ENCODE measurements around the gene CTU1. TPM values are rescaled to one million over a fixed set of nuclear protein-coding genes. Genes with fewer than 3 reads are reported as not detected.

The CTU1 gene
- total RNA-seq, 1 experiment from 2014 or later, result 8.6 TPM

DNA sequence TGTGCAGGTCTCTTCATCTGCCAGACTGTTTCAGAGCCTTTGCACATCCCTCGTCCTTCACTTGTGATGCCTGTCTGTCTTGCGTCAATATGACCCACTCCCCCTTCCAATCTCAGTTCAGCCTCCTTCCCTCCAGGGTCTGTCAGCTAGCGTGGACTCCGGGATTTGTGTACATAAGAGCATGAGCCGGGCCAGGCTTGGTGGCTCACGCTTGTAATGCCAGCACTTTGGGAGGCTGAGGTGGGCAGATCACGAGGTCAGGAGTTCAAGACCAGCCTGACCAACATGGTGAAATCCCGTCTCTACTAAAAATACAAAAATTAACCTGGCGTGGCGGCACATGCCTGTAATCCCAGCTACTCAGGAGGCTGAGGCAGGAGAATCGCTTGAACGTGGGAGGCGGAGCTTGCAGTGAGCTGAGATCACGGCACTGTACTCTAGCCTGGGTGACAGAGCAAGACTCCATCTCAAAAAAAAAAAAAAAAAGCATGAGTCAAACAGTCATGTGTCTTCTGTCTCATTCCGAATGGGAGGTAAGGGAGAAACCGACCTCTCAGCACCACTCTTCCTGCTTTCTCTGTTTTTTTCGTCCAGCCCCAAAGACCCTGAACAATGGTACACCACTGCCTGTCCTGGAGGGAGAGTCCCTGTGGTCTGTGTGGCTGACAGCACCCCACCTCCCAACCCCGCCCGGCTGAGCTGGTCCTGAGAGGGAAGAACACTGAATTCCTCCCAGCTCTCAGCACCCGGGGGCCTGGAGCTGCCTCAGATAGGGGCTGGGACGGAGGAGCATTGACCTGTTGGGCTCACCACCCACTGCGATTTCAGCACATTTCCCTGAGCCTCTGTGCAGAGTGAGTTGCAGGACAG, 14.1 kb upstream of the CTU1 start (continued):
- no peak for TF ChIP-seq ZBTB21 (CRISPR knock-in tag; IDR thresholded peaks at IDR 0.05; ENCODE audit: borderline replicate concordance)
- no peak for TF ChIP-seq JUN (CRISPR knock-in tag; IDR thresholded peaks at IDR 0.05)
- TF ChIP-seq, protein P1, sequence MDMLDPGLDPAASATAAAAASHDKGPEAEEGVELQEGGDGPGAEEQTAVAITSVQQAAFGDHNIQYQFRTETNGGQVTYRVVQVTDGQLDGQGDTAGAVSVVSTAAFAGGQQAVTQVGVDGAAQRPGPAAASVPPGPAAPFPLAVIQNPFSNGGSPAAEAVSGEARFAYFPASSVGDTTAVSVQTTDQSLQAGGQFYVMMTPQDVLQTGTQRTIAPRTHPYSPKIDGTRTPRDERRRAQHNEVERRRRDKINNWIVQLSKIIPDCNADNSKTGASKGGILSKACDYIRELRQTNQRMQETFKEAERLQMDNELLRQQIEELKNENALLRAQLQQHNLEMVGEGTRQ (CRISPR knock-in tag; IDR thresholded peaks at IDR 0.05), result no peak
- TF ChIP-seq, protein P2, sequence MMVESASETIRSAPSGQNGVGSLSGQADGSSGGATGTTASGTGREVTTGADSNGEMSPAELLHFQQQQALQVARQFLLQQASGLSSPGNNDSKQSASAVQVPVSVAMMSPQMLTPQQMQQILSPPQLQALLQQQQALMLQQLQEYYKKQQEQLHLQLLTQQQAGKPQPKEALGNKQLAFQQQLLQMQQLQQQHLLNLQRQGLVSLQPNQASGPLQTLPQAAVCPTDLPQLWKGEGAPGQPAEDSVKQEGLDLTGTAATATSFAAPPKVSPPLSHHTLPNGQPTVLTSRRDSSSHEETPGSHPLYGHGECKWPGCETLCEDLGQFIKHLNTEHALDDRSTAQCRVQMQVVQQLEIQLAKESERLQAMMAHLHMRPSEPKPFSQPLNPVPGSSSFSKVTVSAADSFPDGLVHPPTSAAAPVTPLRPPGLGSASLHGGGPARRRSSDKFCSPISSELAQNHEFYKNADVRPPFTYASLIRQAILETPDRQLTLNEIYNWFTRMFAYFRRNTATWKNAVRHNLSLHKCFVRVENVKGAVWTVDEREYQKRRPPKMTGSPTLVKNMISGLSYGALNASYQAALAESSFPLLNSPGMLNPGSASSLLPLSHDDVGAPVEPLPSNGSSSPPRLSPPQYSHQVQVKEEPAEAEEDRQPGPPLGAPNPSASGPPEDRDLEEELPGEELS (CRISPR knock-in tag; IDR thresholded peaks at IDR 0.05), result no peak
- TF ChIP-seq ZNF219 (CRISPR knock-in tag; IDR thresholded peaks at IDR 0.05; ENCODE audit: borderline replicate concordance), result no peak

DNA sequence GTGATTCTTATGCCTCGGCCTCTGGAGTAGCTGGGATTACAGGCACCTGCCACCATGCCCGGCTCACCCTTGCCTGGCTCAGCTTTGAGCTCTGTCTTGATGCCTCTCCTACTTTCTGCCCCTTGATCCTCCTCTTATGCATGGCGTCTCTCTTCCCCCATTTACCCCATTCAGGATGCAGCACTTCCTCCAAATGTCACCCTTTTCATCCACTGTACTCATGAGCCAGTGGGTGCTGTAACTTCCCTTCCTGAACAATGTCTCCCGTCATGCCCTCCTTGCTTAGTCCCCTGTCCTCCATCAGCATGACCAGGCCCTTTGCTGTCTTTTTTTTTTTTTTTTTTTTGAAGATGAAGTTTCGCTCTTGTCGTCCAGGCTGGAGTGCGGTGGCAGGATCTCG, 13.0 kb upstream of the CTU1 start:
- ATAC-seq, result no peak
- TF ChIP-seq SMAD3 (CRISPR knock-in tag; IDR thresholded peaks at IDR 0.05; ENCODE audit: borderline replicate concordance) (no peak), SP1 (CRISPR knock-in tag; conservative IDR thresholded peaks at IDR 0.05) (no peak), ZNF121 (CRISPR knock-in tag; IDR thresholded peaks at IDR 0.05) (no peak), NR2C2 (CRISPR knock-in tag; IDR thresholded peaks at IDR 0.05) (no peak), ZNF396 (CRISPR knock-in tag; IDR thresholded peaks at IDR 0.05; ENCODE audit: borderline replicate concordance) (no peak), SMAD4 (CRISPR knock-in tag; IDR thresholded peaks at IDR 0.05) (no peak), KAT7 (CRISPR knock-in tag; IDR thresholded peaks at IDR 0.05; ENCODE audit: borderline replicate concordance) (no peak)
- TF ChIP-seq, protein P3, sequence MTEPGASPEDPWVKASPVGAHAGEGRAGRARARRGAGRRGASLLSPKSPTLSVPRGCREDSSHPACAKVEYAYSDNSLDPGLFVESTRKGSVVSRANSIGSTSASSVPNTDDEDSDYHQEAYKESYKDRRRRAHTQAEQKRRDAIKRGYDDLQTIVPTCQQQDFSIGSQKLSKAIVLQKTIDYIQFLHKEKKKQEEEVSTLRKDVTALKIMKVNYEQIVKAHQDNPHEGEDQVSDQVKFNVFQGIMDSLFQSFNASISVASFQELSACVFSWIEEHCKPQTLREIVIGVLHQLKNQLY (CRISPR knock-in tag; IDR thresholded peaks at IDR 0.05), result no peak
- TF ChIP-seq, protein P2 (CRISPR knock-in tag; IDR thresholded peaks at IDR 0.05), result no peak
- TF ChIP-seq, protein P4, sequence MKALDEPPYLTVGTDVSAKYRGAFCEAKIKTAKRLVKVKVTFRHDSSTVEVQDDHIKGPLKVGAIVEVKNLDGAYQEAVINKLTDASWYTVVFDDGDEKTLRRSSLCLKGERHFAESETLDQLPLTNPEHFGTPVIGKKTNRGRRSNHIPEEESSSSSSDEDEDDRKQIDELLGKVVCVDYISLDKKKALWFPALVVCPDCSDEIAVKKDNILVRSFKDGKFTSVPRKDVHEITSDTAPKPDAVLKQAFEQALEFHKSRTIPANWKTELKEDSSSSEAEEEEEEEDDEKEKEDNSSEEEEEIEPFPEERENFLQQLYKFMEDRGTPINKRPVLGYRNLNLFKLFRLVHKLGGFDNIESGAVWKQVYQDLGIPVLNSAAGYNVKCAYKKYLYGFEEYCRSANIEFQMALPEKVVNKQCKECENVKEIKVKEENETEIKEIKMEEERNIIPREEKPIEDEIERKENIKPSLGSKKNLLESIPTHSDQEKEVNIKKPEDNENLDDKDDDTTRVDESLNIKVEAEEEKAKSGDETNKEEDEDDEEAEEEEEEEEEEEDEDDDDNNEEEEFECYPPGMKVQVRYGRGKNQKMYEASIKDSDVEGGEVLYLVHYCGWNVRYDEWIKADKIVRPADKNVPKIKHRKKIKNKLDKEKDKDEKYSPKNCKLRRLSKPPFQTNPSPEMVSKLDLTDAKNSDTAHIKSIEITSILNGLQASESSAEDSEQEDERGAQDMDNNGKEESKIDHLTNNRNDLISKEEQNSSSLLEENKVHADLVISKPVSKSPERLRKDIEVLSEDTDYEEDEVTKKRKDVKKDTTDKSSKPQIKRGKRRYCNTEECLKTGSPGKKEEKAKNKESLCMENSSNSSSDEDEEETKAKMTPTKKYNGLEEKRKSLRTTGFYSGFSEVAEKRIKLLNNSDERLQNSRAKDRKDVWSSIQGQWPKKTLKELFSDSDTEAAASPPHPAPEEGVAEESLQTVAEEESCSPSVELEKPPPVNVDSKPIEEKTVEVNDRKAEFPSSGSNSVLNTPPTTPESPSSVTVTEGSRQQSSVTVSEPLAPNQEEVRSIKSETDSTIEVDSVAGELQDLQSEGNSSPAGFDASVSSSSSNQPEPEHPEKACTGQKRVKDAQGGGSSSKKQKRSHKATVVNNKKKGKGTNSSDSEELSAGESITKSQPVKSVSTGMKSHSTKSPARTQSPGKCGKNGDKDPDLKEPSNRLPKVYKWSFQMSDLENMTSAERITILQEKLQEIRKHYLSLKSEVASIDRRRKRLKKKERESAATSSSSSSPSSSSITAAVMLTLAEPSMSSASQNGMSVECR (CRISPR knock-in tag; IDR thresholded peaks at IDR 0.05; ENCODE audit: borderline replicate concordance), result no peak
- TF ChIP-seq, protein P5, sequence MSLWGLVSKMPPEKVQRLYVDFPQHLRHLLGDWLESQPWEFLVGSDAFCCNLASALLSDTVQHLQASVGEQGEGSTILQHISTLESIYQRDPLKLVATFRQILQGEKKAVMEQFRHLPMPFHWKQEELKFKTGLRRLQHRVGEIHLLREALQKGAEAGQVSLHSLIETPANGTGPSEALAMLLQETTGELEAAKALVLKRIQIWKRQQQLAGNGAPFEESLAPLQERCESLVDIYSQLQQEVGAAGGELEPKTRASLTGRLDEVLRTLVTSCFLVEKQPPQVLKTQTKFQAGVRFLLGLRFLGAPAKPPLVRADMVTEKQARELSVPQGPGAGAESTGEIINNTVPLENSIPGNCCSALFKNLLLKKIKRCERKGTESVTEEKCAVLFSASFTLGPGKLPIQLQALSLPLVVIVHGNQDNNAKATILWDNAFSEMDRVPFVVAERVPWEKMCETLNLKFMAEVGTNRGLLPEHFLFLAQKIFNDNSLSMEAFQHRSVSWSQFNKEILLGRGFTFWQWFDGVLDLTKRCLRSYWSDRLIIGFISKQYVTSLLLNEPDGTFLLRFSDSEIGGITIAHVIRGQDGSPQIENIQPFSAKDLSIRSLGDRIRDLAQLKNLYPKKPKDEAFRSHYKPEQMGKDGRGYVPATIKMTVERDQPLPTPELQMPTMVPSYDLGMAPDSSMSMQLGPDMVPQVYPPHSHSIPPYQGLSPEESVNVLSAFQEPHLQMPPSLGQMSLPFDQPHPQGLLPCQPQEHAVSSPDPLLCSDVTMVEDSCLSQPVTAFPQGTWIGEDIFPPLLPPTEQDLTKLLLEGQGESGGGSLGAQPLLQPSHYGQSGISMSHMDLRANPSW (CRISPR knock-in tag; conservative IDR thresholded peaks at IDR 0.05; ENCODE audit: low read depth), result no peak
- TF ChIP-seq, protein P6, sequence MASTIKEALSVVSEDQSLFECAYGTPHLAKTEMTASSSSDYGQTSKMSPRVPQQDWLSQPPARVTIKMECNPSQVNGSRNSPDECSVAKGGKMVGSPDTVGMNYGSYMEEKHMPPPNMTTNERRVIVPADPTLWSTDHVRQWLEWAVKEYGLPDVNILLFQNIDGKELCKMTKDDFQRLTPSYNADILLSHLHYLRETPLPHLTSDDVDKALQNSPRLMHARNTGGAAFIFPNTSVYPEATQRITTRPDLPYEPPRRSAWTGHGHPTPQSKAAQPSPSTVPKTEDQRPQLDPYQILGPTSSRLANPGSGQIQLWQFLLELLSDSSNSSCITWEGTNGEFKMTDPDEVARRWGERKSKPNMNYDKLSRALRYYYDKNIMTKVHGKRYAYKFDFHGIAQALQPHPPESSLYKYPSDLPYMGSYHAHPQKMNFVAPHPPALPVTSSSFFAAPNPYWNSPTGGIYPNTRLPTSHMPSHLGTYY (CRISPR knock-in tag; IDR thresholded peaks at IDR 0.05), result no peak
- TF ChIP-seq, protein P7, sequence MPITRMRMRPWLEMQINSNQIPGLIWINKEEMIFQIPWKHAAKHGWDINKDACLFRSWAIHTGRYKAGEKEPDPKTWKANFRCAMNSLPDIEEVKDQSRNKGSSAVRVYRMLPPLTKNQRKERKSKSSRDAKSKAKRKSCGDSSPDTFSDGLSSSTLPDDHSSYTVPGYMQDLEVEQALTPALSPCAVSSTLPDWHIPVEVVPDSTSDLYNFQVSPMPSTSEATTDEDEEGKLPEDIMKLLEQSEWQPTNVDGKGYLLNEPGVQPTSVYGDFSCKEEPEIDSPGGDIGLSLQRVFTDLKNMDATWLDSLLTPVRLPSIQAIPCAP (CRISPR knock-in tag; IDR thresholded peaks at IDR 0.05), result no peak

More for the DNA sequence above, 13.0 kb upstream of the CTU1 start:
- Mint-ChIP-seq H3K4me1 (no peaks in the 10 kb centered on the region; the same call in 1 of the 2 replicates), H3K36me3 (no peaks in the 10 kb centered on the region), H3K27ac (no peak overlapping the region), H3K9me3 (no peaks in the 10 kb centered on the region), H3K4me3 (no peak overlapping the region), H3K27me3 (ENCODE audit: low read depth) (peaks cover 5% of the 10 kb centered on the region)
- CTCF ChIA-PET, result interaction anchor here (2.0 kb wide), 1 partner anchor 10 kb away, joined by 5 read pairs; no protein-coding TSS in a partner anchor
- no peak for DNase-seq (ENCODE audit: low spot score)
- POLR2A ChIA-PET, result interaction anchor here (0.7 kb wide), 1 partner anchor 59 kb away, joined by 7 read pairs; no protein-coding TSS in a partner anchor

Data from WTC11 (cell line).